IMR-90 (cell line): ENCODE results near the gene GSTM1. TPM values are rescaled to one million over a fixed set of nuclear protein-coding genes. Genes with fewer than 3 reads are reported as not detected.

Experiments
- ATAC-seq: fragments of 200-7000 bp; cut with Tn5 transposase; 2 replicates; pipeline ENCODE4 v1.9.1; 2020; ENCODE audit warnings: low read depth, mild to moderate bottlenecking, moderate library complexity
- BruUV-seq: library from RNA; stranded (reverse); fragments of 400-500 nt; replicated peaks from 2 replicates; lab custom pipeline; 2021; lab: Mats Ljungman, UMichigan
- CTCF ChIA-PET: fragments of 300-600 bp; formaldehyde crosslinking; extraction: SDS; loops from one replicate; lab custom pipeline; 2021; ENCODE audit warnings: antibody characterized with exemption; lab: Yijun Ruan, JAX
- POLR2A ChIA-PET: fragments of 300-600 bp; sonication (Branson Sonifier 250); formaldehyde crosslinking; loops from one replicate; lab custom pipeline; 2022; ENCODE audit warnings: antibody characterized with exemption; ENCODE audit not compliant: unreplicated experiment; lab: Charles Lee
- DNase-seq: peaks from one replicate; pipeline ENCODE4 v3.0.0; 2013
- H2AFZ ChIP-seq: replicated peaks from 2 replicates; pipeline ENCODE3; 2013; ENCODE audit warnings: low read length, mild to moderate bottlenecking; ENCODE audit not compliant: poor library complexity
- H2AK5ac ChIP-seq: 2 replicates; pipeline ENCODE4 v1.6.1; 2013; ENCODE audit warnings: low read depth, low read length, inconsistent platforms
- H2AK9ac ChIP-seq: replicated peaks from 2 replicates; pipeline ENCODE3; 2013; ENCODE audit warnings: mild to moderate bottlenecking, low read depth, low read length, moderate library complexity; ENCODE audit not compliant: poor library complexity
- H2BK120ac ChIP-seq: 2 replicates; pipeline ENCODE4 v1.6.1; 2013; ENCODE audit warnings: low read depth, low read length, inconsistent platforms
- H2BK15ac ChIP-seq: 3 replicates; pipeline ENCODE4 v1.6.1; 2013; ENCODE audit warnings: low read depth, low read length, inconsistent platforms
- H2BK20ac ChIP-seq: 2 replicates; pipeline ENCODE4 v1.6.1; 2013; ENCODE audit warnings: low read depth, mild to moderate bottlenecking, inconsistent platforms, low read length, moderate library complexity
- H2BK5ac ChIP-seq: 2 replicates; pipeline ENCODE4 v1.6.1; 2013; ENCODE audit warnings: mild to moderate bottlenecking, low read depth, low read length, inconsistent platforms; ENCODE audit not compliant: poor library complexity, severe bottlenecking
- H3K14ac ChIP-seq: replicated peaks from 2 replicates; pipeline ENCODE4 v1.6.1; 2013; ENCODE audit warnings: low read depth, low read length, inconsistent platforms
- H3K18ac ChIP-seq: 2 replicates; pipeline ENCODE4 v1.6.1; 2013; ENCODE audit warnings: low read depth, low read length, control low read depth
- H3K23ac ChIP-seq: 2 replicates; pipeline ENCODE4 v1.6.1; 2013; ENCODE audit warnings: low read depth, low read length, inconsistent platforms
- H3K27ac ChIP-seq: 2 replicates; pipeline ENCODE4 v1.5.1; 2013; ENCODE audit warnings: mild to moderate bottlenecking, control low read depth, low read length; ENCODE audit not compliant: insufficient read depth
- H3K27me3 ChIP-seq: 2 replicates; pipeline ENCODE4 v1.6.1; 2013; ENCODE audit warnings: low read length; ENCODE audit not compliant: control insufficient read depth, insufficient read depth
- H3K36me3 ChIP-seq: 2 replicates; pipeline ENCODE4 v1.6.1; 2013; ENCODE audit warnings: low read length, mixed read lengths; ENCODE audit not compliant: control insufficient read depth, insufficient read depth
- H3K4ac ChIP-seq: 2 replicates; pipeline ENCODE4 v1.6.1; 2013; ENCODE audit warnings: low read depth, low read length, inconsistent platforms
- H3K4me1 ChIP-seq: 2 replicates; pipeline ENCODE4 v1.6.1; 2013; ENCODE audit warnings: low read length, mixed read lengths; ENCODE audit not compliant: control insufficient read depth, insufficient read depth
- H3K4me2 ChIP-seq: 2 replicates; pipeline ENCODE4 v1.6.1; 2013; ENCODE audit warnings: low read depth, mild to moderate bottlenecking, control low read depth, low read length, moderate library complexity
- H3K4me3 ChIP-seq: 2 replicates; pipeline ENCODE4 v1.5.1; 2013; ENCODE audit warnings: low read depth, mild to moderate bottlenecking, control low read depth, low read length, moderate library complexity; ENCODE audit not compliant: insufficient read depth
- H3K56ac ChIP-seq: 2 replicates; pipeline ENCODE4 v1.6.1; 2013; ENCODE audit warnings: low read length, inconsistent platforms; ENCODE audit not compliant: insufficient read depth; ENCODE audit errors: extremely low read depth
- H3K79me1 ChIP-seq, 2 experiments: 2 replicates each; pipeline ENCODE4 v1.6.1; 2013; ENCODE audit warnings: low read length in 2 of 2, inconsistent platforms in 1 of 2, low read depth in 1 of 2
- H3K9ac ChIP-seq: 2 replicates; pipeline ENCODE4 v1.6.1; 2013; ENCODE audit warnings: low read depth, low read length, control low read depth
- H3K9me1 ChIP-seq: 2 replicates; pipeline ENCODE4 v1.6.1; 2013; ENCODE audit warnings: low read length, inconsistent platforms; ENCODE audit not compliant: insufficient read depth
- H3K9me3 ChIP-seq: 2 replicates; pipeline ENCODE4 v1.6.1; 2013; ENCODE audit warnings: low read length; ENCODE audit not compliant: control insufficient read depth, insufficient read depth
- H4K20me1 ChIP-seq: 2 replicates; pipeline ENCODE4 v1.6.1; 2013; ENCODE audit warnings: low read length, inconsistent platforms; ENCODE audit not compliant: insufficient read depth
- H4K5ac ChIP-seq: 2 replicates; pipeline ENCODE4 v1.6.1; 2013; ENCODE audit warnings: mild to moderate bottlenecking, low read depth, low read length, control low read depth
- H4K8ac ChIP-seq, 2 experiments: 2 replicates each; pipeline ENCODE4 v1.6.1; 2013; ENCODE audit warnings: low read depth in 2 of 2, low read length in 2 of 2, control low read depth in 1 of 2, inconsistent platforms in 1 of 2
- H4K91ac ChIP-seq: 2 replicates; pipeline ENCODE4 v1.6.1; 2013; ENCODE audit warnings: low read depth, low read length, inconsistent platforms; ENCODE audit not compliant: insufficient read depth
- BHLHE40 ChIP-seq: fragments of 150-350 bp; IDR thresholded peaks from 2 replicates; pipeline ENCODE4 v1.6.1; 2016; ENCODE audit warnings: mild to moderate bottlenecking, low read depth, low read length
- CEBPB ChIP-seq: IDR thresholded peaks from 2 replicates; pipeline ENCODE4 v1.6.1; 2012; ENCODE audit warnings: low read depth, low read length, improper control_type of control experiment
- CHD1 ChIP-seq: IDR thresholded peaks from 2 replicates; pipeline ENCODE4 v1.6.1; 2012; ENCODE audit warnings: low read depth, low read length, improper control_type of control experiment
- FOS ChIP-seq: fragments of 150-350 bp; IDR thresholded peaks from 2 replicates; pipeline ENCODE4 v1.6.1; 2016; ENCODE audit warnings: low read depth, low read length
- MAFK ChIP-seq: IDR thresholded peaks from 2 replicates; pipeline ENCODE4 v1.6.1; 2012; ENCODE audit warnings: low read depth, low read length, improper control_type of control experiment
- MAZ ChIP-seq: IDR thresholded peaks from 2 replicates; pipeline ENCODE4 v1.6.1; 2012; ENCODE audit warnings: low read depth, mild to moderate bottlenecking, low read length, improper control_type of control experiment, moderate library complexity, borderline replicate concordance
- MXI1 ChIP-seq: IDR thresholded peaks from 2 replicates; pipeline ENCODE4 v1.6.1; 2012; ENCODE audit warnings: low read depth, mild to moderate bottlenecking, low read length, moderate library complexity, borderline replicate concordance
- NFE2L2 ChIP-seq: fragments of 150-350 bp; IDR thresholded peaks from 2 replicates; pipeline ENCODE4 v1.6.1; 2016; ENCODE audit warnings: low read depth, mild to moderate bottlenecking, low read length
- POLR2A ChIP-seq: IDR thresholded peaks from 2 replicates; pipeline ENCODE4 v1.6.1; 2012; ENCODE audit warnings: mild to moderate bottlenecking, low read depth, low read length
- RAD21 ChIP-seq: IDR thresholded peaks from 2 replicates; pipeline ENCODE4 v1.6.1; 2012; ENCODE audit warnings: low read length, improper control_type of control experiment
- RCOR1 ChIP-seq: IDR thresholded peaks from 2 replicates; pipeline ENCODE4 v1.6.1; 2012; ENCODE audit warnings: mild to moderate bottlenecking, low read length, improper control_type of control experiment; ENCODE audit not compliant: insufficient replicate concordance
- RFX5 ChIP-seq: IDR thresholded peaks from 2 replicates; pipeline ENCODE4 v1.8.0; 2012; ENCODE audit warnings: low read depth, mild to moderate bottlenecking, low read length, moderate library complexity
- SMC3 ChIP-seq: fragments of 150-350 bp; IDR thresholded peaks from 2 replicates; pipeline ENCODE4 v1.6.1; 2016; ENCODE audit warnings: low read depth, mild to moderate bottlenecking, antibody characterized with exemption, low read length, moderate library complexity
- WGBS, 2 experiments: methylation state at CpG; one replicate each; pipeline versions ENCODE4 v1.1.5 to v1.1.7; 2013; ENCODE audit warnings: missing lambda C conversion rate in 2 of 2; ENCODE audit not compliant: insufficient read length in 1 of 2; ENCODE audit errors: extremely low coverage in 2 of 2; 5-methylcytosine and 5-hydroxymethylcytosine counted together
- dilution Hi-C: fragments of 300-500 bp; cut with HindIII; formaldehyde crosslinking; loops from one replicate; pipeline ENCODE4 v1.14.3; 2018; ENCODE audit warnings: low sequenced_read_pairs; ENCODE audit not compliant: unreplicated experiment
- in situ Hi-C: fragments of 300-500 bp; cut with MboI; formaldehyde crosslinking; loops from 3 replicates; pipeline ENCODE4 v1.14.3; 2019; ENCODE audit warnings: low sequenced_read_pairs, inconsistent platforms, mixed read lengths
- intact Hi-C: fragments of 100-400 bp; cut with micrococcal nuclease; formaldehyde crosslinking; loops from 2 replicates; pipeline ENCODE4 v1.10.0; 2022
- polyA plus RNA-seq, 3 experiments: library from polyadenylated mRNA; depleted of rRNA; stranded (reverse); fragments of >200 nt; gene quantifications; 2 replicates each; pipeline ENCODE4 v1.2.3, GENCODE V29; 2012; ENCODE audit warnings: low replicate concordance in 1 of 3
- total RNA-seq: library from RNA; depleted of rRNA; stranded (reverse); fragments of >200 nt; gene quantifications from 2 replicates; pipeline ENCODE4 v1.2.3, GENCODE V29; 2012
- TF ChIP-seq, protein P1 (sequence below): conservative IDR thresholded peaks from 2 replicates; pipeline ENCODE4 v1.5.1; 2012; ENCODE audit warnings: mild to moderate bottlenecking, low read depth, low read length, improper control_type of control experiment
- TF ChIP-seq, protein P2 (sequence below): fragments of 150-350 bp; IDR thresholded peaks from 2 replicates; pipeline ENCODE4 v1.6.1; 2016; ENCODE audit warnings: low read depth, mild to moderate bottlenecking, low read length, moderate library complexity, borderline replicate concordance
- TF ChIP-seq, protein P3 (sequence below): fragments of 150-350 bp; IDR thresholded peaks from 2 replicates; pipeline ENCODE4 v1.6.1; 2017; ENCODE audit warnings: mild to moderate bottlenecking, antibody characterized with exemption, low read length, low read depth

Gene GSTM1
- total and polyA plus RNA-seq, 2 of the 4 experiments (the other 2 are of a cell fraction) = not detected

DNA sequence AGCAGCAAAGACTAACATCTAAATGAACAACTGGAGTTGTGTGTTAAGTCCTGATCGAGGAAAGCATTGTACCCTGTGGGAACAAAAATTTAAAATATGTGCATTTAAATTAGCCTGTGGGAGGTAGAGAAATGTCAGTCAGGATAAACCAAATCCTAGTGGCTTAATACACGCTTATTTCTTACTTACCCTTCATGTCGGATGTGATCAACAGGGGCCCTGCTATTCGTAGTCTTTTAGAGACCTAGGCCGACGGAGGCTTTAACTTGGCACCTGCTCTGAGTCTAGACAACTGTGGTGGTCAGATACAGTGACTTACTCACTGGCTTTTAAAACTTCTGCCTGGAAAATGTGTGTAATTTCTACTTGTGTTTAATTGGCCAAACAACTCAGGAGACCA lies 43.0 kb downstream of the GSTM1 start:
- ChIA-PET POLR2A (no interaction called here), CTCF (no interaction called here)
- no TSS peak for BruUV-seq
- Histone ChIP-seq H2AK5ac (no peak overlapping the region), H3K9me1 (no peaks in the 10 kb centered on the region), H2BK15ac (no peak overlapping the region), H2BK120ac (no peak overlapping the region), H3K9ac (no peak overlapping the region), H3K4me3 (no peak overlapping the region), H4K8ac (no peak overlapping the region), H2BK5ac (no peak overlapping the region), H3K4me2 (no peak overlapping the region), H3K4ac (no peak overlapping the region), H3K27ac (no peak overlapping the region), H3K14ac (no peak overlapping the region), H4K5ac (no peak overlapping the region), H3K79me1 (no peaks in the 10 kb centered on the region), H3K27me3 (peaks cover 7% of the 10 kb centered on the region), H3K23ac (no peak overlapping the region), H3K4me1 (no peaks in the 10 kb centered on the region), H2AK9ac (no peak overlapping the region), H3K36me3 (no peaks in the 10 kb centered on the region), H2BK20ac (no peak overlapping the region), H4K91ac (no peak overlapping the region), H3K56ac (no peak overlapping the region), H4K20me1 (no peaks in the 10 kb centered on the region), H3K18ac (no peak overlapping the region), H2AFZ (no peak overlapping the region), H3K9me3 (no peaks in the 10 kb centered on the region; the same call in 1 of the 2 replicates)
- TF ChIP-seq NFE2L2 = no peak
- TF ChIP-seq FOS = no peak
- TF ChIP-seq, protein P1, sequence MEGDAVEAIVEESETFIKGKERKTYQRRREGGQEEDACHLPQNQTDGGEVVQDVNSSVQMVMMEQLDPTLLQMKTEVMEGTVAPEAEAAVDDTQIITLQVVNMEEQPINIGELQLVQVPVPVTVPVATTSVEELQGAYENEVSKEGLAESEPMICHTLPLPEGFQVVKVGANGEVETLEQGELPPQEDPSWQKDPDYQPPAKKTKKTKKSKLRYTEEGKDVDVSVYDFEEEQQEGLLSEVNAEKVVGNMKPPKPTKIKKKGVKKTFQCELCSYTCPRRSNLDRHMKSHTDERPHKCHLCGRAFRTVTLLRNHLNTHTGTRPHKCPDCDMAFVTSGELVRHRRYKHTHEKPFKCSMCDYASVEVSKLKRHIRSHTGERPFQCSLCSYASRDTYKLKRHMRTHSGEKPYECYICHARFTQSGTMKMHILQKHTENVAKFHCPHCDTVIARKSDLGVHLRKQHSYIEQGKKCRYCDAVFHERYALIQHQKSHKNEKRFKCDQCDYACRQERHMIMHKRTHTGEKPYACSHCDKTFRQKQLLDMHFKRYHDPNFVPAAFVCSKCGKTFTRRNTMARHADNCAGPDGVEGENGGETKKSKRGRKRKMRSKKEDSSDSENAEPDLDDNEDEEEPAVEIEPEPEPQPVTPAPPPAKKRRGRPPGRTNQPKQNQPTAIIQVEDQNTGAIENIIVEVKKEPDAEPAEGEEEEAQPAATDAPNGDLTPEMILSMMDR = no peak
- TF ChIP-seq CEBPB = no peak
- no peak for TF ChIP-seq MXI1
- TF ChIP-seq RFX5 = no peak
- TF ChIP-seq POLR2A = no peak
- no peak for TF ChIP-seq MAFK
- no peak for TF ChIP-seq MAZ
- no peak for TF ChIP-seq RAD21
- TF ChIP-seq, protein P2, sequence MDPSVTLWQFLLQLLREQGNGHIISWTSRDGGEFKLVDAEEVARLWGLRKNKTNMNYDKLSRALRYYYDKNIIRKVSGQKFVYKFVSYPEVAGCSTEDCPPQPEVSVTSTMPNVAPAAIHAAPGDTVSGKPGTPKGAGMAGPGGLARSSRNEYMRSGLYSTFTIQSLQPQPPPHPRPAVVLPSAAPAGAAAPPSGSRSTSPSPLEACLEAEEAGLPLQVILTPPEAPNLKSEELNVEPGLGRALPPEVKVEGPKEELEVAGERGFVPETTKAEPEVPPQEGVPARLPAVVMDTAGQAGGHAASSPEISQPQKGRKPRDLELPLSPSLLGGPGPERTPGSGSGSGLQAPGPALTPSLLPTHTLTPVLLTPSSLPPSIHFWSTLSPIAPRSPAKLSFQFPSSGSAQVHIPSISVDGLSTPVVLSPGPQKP = no peak
- no peak for TF ChIP-seq BHLHE40
- no peak for TF ChIP-seq RCOR1
- TF ChIP-seq, protein P3, sequence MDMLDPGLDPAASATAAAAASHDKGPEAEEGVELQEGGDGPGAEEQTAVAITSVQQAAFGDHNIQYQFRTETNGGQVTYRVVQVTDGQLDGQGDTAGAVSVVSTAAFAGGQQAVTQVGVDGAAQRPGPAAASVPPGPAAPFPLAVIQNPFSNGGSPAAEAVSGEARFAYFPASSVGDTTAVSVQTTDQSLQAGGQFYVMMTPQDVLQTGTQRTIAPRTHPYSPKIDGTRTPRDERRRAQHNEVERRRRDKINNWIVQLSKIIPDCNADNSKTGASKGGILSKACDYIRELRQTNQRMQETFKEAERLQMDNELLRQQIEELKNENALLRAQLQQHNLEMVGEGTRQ = no peak
- TF ChIP-seq CHD1 = no peak
- no peak for TF ChIP-seq SMC3
- dilution Hi-C loops = no loop called here
- in situ Hi-C loops = no loop called here
- ATAC-seq (no peak), DNase-seq (no peak)
- no CpG with 5 or more reads among the region's 6 CpGs for WGBS, 2 experiments
- intact Hi-C loops = no loop called here
